Fibroblast of skin of scalp (primary cell): ENCODE data around the gene LRRC8C.
A peak's percentile ranks its signal among the peaks of the same experiment; 100 is the strongest.
"Not testable (repeated sequence)": the region's sequence is repeated elsewhere in the genome, so short reads cannot be mapped to it uniquely, and the experiment has no call there.

Source experiments
- DNase-seq: peaks from one replicate; pipeline ENCODE4 v3.0.0-alpha.2; 2013

The LRRC8C gene

DNA sequence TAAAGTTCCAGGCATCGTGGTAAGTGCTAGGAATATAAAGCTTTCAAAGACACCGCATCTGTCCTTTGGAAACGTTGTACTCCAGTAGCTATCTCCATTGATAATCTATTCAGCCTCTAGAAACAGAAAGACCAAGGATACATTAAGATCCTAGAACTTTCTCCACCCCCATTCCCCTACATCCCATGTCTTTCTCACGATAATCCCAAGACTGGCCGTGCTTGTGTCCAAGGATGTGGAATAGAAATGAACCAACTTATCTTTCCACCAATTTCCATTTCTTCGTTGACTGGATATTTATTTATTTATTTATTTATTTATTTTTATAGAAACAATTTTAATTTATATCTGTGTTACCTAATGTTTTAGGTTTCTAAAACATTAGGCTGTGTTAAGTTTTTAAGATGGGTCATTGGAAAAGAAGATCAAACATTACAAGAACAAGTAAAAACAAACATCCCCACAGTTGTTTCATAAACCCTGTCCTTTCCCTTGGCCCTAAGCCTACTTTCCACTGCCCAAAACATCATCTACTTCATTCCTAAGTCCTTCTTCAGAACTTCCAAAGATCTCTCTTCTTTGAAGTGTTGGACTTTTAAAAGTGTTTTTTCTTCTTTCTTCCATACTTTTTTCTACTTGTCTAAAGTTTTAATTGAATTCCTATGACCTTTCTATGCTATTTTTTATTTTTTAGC is 39.7 kb downstream of the LRRC8C start:
- DNase-seq: no peak

GRCh38 chr1:89673251-89673650 is 40.3 kb downstream of the LRRC8C start:
- DNase-seq: no peak

- DNase-seq: no peak
Measured at GRCh38 chr1:89675677-89676076, 42.8 kb downstream of the LRRC8C start.

- no peak for DNase-seq
Measured at GRCh38 chr1:89681045-89681729, 48.3 kb downstream of the LRRC8C start.

GRCh38 chr1:89682611-89683010 is 49.7 kb downstream of the LRRC8C start:
- no peak for DNase-seq

DNA sequence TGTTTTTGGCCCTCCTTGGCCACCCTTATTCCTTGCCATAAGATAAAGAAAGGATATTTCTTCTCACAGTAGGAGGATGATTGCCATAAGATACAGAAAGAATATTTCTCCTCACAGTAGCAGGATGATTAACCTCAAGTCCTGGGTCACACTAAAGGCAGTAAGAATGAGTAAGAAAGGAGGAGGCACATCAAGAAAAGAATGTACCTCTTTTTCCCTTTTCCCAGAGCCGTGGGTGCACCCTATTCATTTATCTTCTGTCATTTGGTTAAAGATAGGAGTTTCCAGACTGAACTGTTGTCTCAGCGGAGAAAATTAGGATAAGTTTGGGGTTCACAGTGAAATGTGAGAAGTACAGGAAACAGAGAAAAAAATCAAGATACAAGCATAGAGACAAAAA is 52.5 kb downstream of the LRRC8C start:
- no peak for DNase-seq

GRCh38 chr1:89686520-89686919 is 53.6 kb downstream of the LRRC8C start:
- no peak for DNase-seq

DNA sequence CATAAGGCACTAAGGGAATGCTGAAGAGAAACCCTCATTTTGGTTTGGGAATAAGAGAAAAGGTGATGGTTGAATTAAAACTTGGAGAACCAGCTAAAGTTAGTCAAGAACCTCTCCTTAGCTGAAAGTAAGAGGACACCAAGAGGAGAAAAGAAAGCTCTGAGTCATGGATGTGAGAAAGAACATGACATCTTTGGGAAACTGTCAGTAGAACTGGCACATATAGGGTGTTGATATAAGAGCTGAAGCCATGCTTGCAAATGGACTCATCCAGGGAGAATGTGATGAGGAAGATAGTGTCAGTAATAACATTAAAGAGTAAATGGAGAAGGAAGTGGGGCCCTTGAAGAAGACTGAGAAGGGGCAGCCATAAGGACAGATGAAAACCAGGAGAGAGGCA is 54.3 kb downstream of the LRRC8C start:
- peak; percentile 24 for DNase-seq

- no peak for DNase-seq
Measured at GRCh38 chr1:89688607-89689006, 55.7 kb downstream of the LRRC8C start.

DNA sequence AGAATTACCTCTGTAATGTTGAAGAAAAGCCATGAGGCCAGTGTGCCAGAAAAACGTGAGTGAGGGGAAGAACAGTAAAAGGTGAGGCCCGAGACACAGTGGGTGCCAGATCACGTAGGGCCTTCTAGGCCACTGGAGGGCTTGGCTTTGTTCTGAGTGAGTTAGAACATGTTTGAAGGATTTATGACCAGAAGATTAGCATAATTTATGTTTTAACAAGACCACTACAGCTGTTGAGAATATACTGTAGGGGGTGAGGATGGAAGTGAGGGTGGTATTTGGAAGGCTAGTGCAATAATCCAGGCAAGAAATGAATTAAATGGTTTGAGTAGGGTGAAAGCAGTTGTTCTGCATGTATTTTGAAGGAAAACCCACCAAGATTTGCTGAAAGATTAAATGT is 56.3 kb downstream of the LRRC8C start:
- no peak for DNase-seq

DNA sequence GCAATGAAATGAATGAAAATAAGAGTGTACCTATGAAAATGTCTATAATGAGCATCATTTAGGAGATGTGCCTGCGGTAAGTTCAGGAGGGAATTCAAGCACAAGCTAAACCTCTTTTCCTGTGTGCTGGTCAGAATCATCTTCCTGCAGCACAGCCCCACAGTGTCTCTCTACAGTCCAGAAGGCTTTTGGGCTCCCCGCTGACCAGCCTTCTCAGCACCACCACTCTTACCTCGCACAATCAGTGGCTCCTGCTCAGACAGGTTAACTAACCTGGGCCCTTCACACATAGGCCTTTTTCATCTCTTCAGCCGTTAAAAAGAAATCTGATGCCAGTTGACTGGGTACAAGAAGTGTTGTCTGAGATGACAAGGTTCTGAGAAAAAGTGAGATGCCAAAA is 57.7 kb downstream of the LRRC8C start:
- DNase-seq: no peak

DNA sequence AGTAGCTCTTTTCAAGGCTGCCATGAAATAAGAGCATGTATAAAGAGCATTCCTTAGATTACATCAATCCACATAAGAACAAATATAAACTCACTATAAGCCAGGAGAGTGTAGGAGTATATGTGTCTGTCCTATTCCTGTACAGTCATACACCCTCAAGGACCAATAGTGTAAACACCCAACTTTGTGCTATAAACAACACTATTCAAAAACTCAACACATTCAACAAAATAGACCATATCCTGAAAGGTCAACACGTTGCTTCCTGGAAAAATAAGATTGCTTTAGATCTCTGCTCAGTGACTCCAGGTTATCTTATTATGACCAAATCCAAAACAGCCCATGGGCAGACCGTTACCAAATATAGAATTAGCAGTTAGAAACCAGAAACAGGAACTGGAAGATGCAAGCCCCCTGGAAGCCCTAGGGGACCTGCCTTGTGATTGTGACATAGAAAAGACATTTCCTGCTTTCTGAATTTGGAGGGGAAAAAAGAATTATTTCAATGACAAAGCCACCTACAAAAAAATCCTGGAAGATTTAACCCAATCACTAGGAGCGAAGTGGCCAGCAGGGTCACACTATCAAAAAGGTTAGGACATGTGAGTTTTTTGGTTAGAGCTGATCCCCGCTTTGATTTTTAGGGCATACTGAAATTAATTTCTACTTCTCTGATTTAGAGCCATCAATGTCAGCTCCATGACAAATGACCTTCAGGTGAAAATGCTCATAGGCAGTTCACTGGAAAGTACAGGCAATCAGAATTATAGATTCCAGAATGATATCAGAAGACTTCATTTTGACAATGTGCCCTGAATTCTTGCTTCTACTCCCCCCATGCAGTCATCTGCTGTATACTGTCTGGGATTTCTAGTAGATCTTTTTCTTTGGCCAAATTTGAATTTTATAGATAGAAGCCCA is 59.9 kb downstream of the LRRC8C start:
- DNase-seq: no peak

DNA sequence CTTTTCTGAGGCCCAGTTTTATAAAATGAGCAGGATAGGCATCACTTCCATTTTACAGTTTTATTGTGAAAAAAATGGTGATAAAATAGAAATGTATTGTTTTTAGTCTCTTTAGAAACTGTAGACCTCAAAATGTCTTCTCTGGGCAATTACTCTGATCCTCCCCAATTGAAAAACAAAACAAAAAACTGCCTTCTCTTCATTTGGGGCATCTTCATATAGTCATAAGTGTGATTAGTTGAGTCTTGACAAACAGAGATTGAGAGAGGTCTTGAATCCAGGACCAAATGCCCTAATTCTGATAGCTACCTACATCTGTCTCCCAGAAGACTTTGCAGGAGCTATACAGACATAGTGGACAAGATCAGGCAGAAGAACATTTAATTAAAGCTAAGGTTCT is 62.9 kb downstream of the LRRC8C start:
- no peak for DNase-seq

GRCh38 chr1:89697383-89697782 is 64.5 kb downstream of the LRRC8C start:
- DNase-seq: no peak

- DNase-seq: no peak
Measured at GRCh38 chr1:89698020-89698560, 65.2 kb downstream of the LRRC8C start.

DNA sequence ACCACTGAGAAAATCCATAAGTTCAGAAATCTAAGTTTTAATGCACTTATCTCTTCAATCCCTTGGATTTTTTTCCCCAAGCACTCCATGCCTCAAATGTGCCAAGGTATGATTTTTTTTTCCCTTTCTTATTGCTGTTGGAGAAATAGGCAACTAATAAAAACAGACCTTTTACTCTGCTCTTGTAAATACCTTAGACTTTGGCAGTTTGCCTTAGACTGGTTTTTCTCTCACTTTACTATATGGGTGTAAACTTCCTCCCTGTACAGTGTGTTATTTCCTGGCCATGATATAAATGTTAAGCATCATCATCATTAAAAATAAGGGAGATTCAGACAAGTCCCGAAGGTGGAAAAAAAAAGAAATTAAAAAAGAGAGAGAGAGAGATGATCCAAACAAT is 65.7 kb downstream of the LRRC8C start:
- DNase-seq: no peak

- DNase-seq: no peak
Measured at GRCh38 chr1:89699451-89699986, 66.6 kb downstream of the LRRC8C start.

- DNase-seq: no peak
Measured at GRCh38 chr1:89701746-89702241, 68.9 kb downstream of the LRRC8C start.

DNA sequence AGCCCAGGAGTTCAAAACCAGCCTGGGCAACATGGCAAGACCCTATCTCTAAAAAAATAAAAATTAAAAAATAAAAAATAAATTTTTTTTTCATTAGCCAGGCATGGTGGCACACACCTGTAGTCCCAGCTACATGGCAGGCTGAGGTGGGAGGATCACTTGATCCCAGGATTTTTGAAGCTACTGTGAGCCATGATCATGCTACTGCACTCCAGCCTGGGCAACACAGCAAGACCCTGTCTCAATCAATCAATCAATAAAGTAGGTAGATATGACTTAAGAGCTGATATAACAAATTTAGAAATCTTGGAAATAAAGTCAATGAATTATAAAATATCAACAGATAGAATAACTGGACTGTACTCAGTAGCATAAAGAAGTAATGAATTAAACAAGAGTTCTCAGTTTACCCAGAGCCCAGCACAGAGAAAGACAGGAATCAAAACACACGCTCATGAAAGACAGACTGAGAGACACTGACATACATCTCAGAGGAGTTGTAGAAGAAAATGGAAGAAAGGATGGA is 69.7 kb downstream of the LRRC8C start:
- DNase-seq: no peak

GRCh38 chr1:89703469-89703868 is 70.5 kb downstream of the LRRC8C start:
- no peak for DNase-seq

DNA sequence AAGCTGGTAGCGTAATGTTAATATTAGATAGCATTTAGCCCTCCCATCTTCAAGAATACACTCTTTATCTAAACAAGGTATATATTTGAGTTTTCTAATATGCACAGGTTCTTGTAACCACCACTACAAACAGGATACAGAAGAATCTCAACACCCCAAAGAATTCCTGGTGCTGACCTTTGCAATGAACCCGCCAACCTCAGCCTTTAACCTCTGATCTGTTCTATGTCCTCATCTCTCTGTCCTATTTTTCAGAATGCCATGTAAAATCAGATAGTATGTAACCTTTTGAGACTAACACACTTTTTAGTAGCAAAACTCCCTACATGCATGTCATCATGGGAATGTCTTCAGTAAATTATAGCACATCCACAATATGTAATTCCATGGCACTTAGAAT is 71.1 kb downstream of the LRRC8C start:
- DNase-seq: no peak

DNA sequence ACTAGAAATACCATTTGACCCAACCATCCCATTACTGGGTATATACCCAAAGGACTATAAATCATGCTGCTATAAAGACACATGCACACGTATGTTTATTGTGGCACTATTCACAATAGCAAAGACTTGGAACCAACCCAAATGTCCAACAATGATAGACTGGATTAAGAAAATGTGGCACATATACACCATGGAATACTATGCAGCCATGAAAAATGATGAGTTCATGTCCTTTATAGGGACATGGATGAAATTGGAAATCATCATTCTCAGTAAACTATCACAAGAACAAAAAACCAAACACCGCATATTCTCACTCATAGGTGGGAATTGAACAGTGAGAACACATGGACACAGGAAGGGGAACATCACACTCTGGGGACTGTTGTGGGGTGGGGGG is 72.0 kb downstream of the LRRC8C start:
- DNase-seq: not testable (repeated sequence)
